Upper lobe of right lung (tissue), 1 donor: ENCODE measurements around the gene DOCK11. TPM values are rescaled to one million over a fixed set of nuclear protein-coding genes. Genes with fewer than 3 reads are reported as not detected.
A peak's percentile ranks its signal among the peaks of the same experiment; 100 is the strongest.

Experiments
- ATAC-seq: fragments of 200-7000 bp; cut with Tn5 transposase; one replicate; pipeline ENCODE4 v1.9.1; 2020; ENCODE audit warnings: mild to moderate bottlenecking, moderate library complexity
- DNase-seq: peaks from one replicate; pipeline ENCODE4 v3.0.0-alpha.2; 2020
- H3K27ac ChIP-seq: fragments of 200-600 bp; one replicate; pipeline ENCODE4 v1.8.0; 2022
- H3K27me3 ChIP-seq: fragments of 200-600 bp; one replicate; pipeline ENCODE4 v1.8.0; 2022; ENCODE audit warnings: mild to moderate bottlenecking
- H3K36me3 ChIP-seq: fragments of 200-600 bp; one replicate; pipeline ENCODE4 v1.8.0; 2022
- H3K4me1 ChIP-seq: fragments of 200-600 bp; one replicate; pipeline ENCODE4 v1.8.0; 2022
- H3K4me3 ChIP-seq: fragments of 200-600 bp; one replicate; pipeline ENCODE4 v1.8.0; 2022; ENCODE audit warnings: mild to moderate bottlenecking
- H3K9me3 ChIP-seq: fragments of 200-600 bp; one replicate; pipeline ENCODE4 v1.8.0; 2022
- intact Hi-C: fragments of 100-400 bp; cut with DNase I; formaldehyde crosslinking; loops from one replicate; pipeline ENCODE4 v1.11.0; 2022
- total RNA-seq: library from RNA; stranded (reverse); fragmentation: NEBNext Ultra II Directional; extraction: Animal tissue kit (Norgen Biotek cat#: 25700); gene quantifications from one replicate; pipeline ENCODE4 v1.2.1, GENCODE V29; 2021
- TF ChIP-seq, protein P1 (sequence below): fragments of 200-600 bp; IDR thresholded peaks from one replicate; pipeline ENCODE4 v1.8.0; 2022; ENCODE audit warnings: antibody characterized with exemption
- donor health status: DM: no; HTN: yes; CAD: no; lungs with severe emphysema.

The DOCK11 gene
- total RNA-seq, 1 donor from 2014 or later: 55.0 TPM

DNA sequence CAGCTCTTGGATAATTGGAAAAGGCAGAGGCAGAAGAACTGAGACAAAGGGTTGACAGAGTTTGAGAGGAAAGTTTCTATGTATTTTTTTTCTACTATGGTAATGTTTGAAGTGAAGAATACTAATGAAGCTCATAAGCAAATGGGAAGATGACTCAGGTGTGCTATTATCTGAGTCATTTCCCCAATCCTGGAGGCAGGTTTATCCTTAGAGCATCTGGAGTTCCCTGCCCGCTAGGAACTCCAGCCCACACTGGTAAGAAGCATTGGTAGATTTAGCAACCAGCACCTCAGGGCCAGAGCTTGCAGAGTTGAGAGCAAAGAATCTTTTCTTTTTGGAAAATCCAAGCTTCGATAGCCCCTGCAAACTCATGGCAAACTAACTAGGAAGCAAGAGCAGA lies 55.2 kb downstream of the DOCK11 start:
- Histone ChIP-seq H3K27ac (no peak overlapping the region), H3K9me3 (no peaks in the 10 kb centered on the region), H3K4me3 (no peak overlapping the region), H3K27me3 (no peaks in the 10 kb centered on the region), H3K4me1 (peaks cover 3% of the 10 kb centered on the region), H3K36me3 (no peaks in the 10 kb centered on the region)
- intact Hi-C loops: no loop called here
- no peak for DNase-seq
- ATAC-seq: no peak
- TF ChIP-seq, protein P1, sequence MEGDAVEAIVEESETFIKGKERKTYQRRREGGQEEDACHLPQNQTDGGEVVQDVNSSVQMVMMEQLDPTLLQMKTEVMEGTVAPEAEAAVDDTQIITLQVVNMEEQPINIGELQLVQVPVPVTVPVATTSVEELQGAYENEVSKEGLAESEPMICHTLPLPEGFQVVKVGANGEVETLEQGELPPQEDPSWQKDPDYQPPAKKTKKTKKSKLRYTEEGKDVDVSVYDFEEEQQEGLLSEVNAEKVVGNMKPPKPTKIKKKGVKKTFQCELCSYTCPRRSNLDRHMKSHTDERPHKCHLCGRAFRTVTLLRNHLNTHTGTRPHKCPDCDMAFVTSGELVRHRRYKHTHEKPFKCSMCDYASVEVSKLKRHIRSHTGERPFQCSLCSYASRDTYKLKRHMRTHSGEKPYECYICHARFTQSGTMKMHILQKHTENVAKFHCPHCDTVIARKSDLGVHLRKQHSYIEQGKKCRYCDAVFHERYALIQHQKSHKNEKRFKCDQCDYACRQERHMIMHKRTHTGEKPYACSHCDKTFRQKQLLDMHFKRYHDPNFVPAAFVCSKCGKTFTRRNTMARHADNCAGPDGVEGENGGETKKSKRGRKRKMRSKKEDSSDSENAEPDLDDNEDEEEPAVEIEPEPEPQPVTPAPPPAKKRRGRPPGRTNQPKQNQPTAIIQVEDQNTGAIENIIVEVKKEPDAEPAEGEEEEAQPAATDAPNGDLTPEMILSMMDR: no peak

DNA sequence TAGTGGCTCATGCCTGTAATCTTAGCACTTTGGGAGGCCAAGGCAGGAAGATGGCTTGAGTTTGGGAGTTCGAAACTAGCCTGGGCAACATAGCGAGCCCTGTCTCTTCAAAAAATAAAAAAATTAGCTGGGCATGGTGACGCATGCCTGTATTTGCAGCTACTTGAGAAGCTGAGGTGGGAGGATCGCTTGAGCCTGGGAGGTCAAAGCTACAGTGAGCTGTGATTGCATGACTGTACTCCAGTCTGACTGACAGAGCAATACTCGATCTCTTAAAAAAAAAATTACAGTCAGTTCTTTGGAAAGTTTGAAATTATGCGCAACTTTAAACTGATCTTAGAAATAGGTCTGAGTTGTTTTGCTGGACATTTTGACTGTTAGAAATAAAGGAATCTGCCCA lies 55.8 kb downstream of the DOCK11 start:
- H3K9me3 ChIP-seq: no peaks in the 10 kb centered on the region
- ATAC-seq (no peak), DNase-seq (no peak)
- no peak overlapping the region for H3K4me3 ChIP-seq
- no peak overlapping the region for H3K27ac ChIP-seq
- intact Hi-C loops: no loop called here
- no peaks in the 10 kb centered on the region for H3K27me3 ChIP-seq
- peaks cover 3% of the 10 kb centered on the region for H3K4me1 ChIP-seq
- TF ChIP-seq, protein P1: no peak
- H3K36me3 ChIP-seq: no peaks in the 10 kb centered on the region

DNA sequence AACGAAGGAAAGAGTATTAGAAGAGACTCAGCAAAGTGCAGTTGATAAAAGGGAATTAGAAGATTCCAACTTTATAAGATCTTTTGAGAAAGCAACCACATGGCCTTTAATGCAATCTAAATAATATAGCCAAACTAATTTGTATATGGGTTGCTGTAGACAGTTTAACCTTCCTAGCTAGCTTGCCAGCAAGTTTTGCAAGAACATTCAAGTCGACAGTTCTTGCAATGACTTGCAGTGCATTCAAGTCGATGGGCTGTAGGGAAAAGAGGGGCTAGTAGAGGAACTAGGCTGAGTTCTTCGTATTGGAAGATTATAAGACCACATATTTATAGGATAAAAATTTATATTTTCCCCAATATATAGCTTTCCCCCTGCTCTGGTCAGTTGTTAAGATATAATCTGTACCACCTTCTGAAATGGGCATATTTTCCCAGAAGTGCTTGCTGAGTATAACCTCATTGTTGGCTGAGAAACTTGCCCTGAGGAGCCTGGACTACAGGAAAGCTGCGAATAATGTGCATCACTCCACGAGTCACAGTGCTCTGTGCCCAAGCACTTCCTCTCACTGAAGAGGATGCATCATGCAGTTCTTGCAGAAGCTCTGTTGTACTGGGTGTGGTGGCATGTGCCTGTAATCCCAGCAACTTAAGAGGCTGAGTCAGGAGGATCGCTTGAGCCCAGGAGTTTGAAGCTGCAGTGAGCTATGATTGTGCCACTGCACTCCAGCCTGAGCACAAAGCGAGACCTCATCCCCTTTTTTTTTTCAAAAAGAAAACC lies 56.7 kb downstream of the DOCK11 start:
- intact Hi-C loops: no loop called here
- Histone ChIP-seq H3K36me3 (no peaks in the 10 kb centered on the region), H3K27ac (no peak overlapping the region), H3K9me3 (no peaks in the 10 kb centered on the region), H3K4me3 (no peak overlapping the region), H3K4me1 (peaks cover 3% of the 10 kb centered on the region), H3K27me3 (no peaks in the 10 kb centered on the region)
- TF ChIP-seq, protein P1: no peak
- ATAC-seq (peak; percentile 93), DNase-seq (no peak)

DNA sequence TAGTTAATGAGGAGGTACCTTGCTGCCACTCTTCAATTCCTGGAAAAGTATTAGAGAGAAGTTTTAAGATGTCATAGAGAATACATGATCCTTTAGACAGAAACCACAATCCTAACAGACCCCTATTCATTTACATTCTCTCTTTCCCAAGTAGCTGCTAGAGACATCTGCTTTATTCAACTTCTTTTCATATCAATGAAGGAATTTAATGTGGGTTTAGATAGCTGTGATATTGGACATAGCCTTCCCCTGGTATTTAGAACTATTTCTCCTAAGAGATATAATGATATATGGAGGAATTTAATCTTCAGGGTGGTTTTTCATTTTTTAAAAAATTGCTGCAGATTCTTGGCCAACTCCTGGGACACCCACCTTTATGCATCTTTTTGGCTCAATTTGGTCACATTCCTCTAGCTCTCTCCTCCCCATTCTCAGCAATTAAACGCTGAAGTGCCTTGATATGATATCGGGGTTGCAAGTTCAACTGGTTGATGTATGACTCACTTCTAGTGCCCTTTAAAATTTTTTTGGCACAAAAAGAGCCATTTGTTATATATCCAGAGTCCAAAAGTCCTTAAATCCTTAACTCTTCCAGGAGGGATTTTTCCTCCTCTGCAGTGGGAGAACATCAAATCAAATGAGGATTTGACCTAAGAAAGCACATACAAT lies 57.6 kb downstream of the DOCK11 start:
- no peaks in the 10 kb centered on the region for H3K9me3 ChIP-seq
- TF ChIP-seq, protein P1: no peak
- no peak for ATAC-seq
- DNase-seq: no peak
- H3K27me3 ChIP-seq: no peaks in the 10 kb centered on the region
- peaks cover 3% of the 10 kb centered on the region for H3K4me1 ChIP-seq
- no peak overlapping the region for H3K4me3 ChIP-seq
- H3K36me3 ChIP-seq: no peaks in the 10 kb centered on the region
- H3K27ac ChIP-seq: no peak overlapping the region
- intact Hi-C loops: no loop called here

DNA sequence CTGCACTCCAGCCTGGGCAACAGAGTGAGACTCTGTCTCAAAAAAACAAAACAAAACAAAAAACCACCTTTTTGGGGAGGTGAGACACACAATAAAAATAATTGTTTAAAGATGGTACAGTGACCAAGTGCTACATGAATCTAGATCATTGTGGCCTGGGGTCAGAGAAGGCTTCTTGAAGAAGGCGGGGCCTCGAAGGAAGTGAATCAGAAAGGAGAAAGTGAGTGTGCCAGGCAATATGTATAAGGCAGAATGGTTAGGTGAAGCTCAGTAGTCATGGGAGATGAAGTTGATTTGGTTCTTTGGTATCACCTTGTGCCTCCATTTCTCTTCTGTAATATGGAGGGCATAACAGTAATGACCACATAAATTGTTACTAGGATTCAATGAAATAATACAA lies 58.9 kb downstream of the DOCK11 start:
- H3K27ac ChIP-seq: no peak overlapping the region
- intact Hi-C loops: no loop called here
- H3K4me1 ChIP-seq: peaks cover 3% of the 10 kb centered on the region
- no peak for ATAC-seq
- H3K27me3 ChIP-seq: no peaks in the 10 kb centered on the region
- DNase-seq: no peak
- H3K4me3 ChIP-seq: no peak overlapping the region
- no peaks in the 10 kb centered on the region for H3K9me3 ChIP-seq
- no peaks in the 10 kb centered on the region for H3K36me3 ChIP-seq
- TF ChIP-seq, protein P1: no peak
